ENCODE measurements around the gene ENPP4. TPM values are rescaled to one million over a fixed set of nuclear protein-coding genes. Genes with fewer than 3 reads are reported as not detected.

Gene ENPP4
- total RNA-seq, 1 donor from 2014 or later, result 4.4 TPM

- Histone ChIP-seq H3K27ac (no peak overlapping the region), H3K4me3 (no peak overlapping the region), H3K9me3 (no peaks in the 10 kb centered on the region), H3K36me3 (no peaks in the 10 kb centered on the region), H3K4me1 (no peaks in the 10 kb centered on the region), H3K27me3 (no peaks in the 10 kb centered on the region)
- no peak for DNase-seq (ENCODE audit: extremely low spot score in 2 of 2)
- intact Hi-C loops (cut with DNase I), result loop anchor here (10.0 kb wide), 1 partner anchor 130 kb away; no protein-coding TSS in a partner anchor
- TF ChIP-seq POLR2A (IDR thresholded peaks at IDR 0.05) (no peak), POLR2AphosphoS5 (IDR thresholded peaks at IDR 0.05; ENCODE audit: insufficient read depth in 1 of 2, low read depth in 1 of 2) (no peak), CTCF (IDR thresholded peaks at IDR 0.05) (no peak)
Measured at GRCh38 chr6:46095251-46095650, 34.5 kb upstream of the ENPP4 start.

- Histone ChIP-seq H3K4me3 (no peak overlapping the region), H3K27ac (no peak overlapping the region), H3K9me3 (no peaks in the 10 kb centered on the region), H3K27me3 (no peaks in the 10 kb centered on the region), H3K4me1 (no peaks in the 10 kb centered on the region), H3K36me3 (no peaks in the 10 kb centered on the region)
- DNase-seq (ENCODE audit: extremely low spot score in 2 of 2), result no peak
- intact Hi-C loops (cut with DNase I), result loop anchor here (10.0 kb wide), 1 partner anchor 127 kb away; no protein-coding TSS in a partner anchor
- TF ChIP-seq CTCF (IDR thresholded peaks at IDR 0.05) (no peak), POLR2AphosphoS5 (IDR thresholded peaks at IDR 0.05; ENCODE audit: insufficient read depth in 1 of 2, low read depth in 1 of 2) (no peak), POLR2A (IDR thresholded peaks at IDR 0.05) (no peak)
Measured at GRCh38 chr6:46097366-46097765, 32.4 kb upstream of the ENPP4 start.

GRCh38 chr6:46098678-46099077, 31.1 kb upstream of the ENPP4 start:
- H3K4me3 ChIP-seq, result no peak overlapping the region
- TF ChIP-seq POLR2AphosphoS5 (IDR thresholded peaks at IDR 0.05; ENCODE audit: insufficient read depth in 1 of 2, low read depth in 1 of 2) (no peak), POLR2A (IDR thresholded peaks at IDR 0.05) (no peak), CTCF (IDR thresholded peaks at IDR 0.05) (no peak)
- no peak for DNase-seq (ENCODE audit: extremely low spot score in 2 of 2)
- H3K27ac ChIP-seq, result no peak overlapping the region
- no peaks in the 10 kb centered on the region for H3K36me3 ChIP-seq
- no peaks in the 10 kb centered on the region for H3K9me3 ChIP-seq
- intact Hi-C loops (cut with DNase I), result loop anchor here (10.0 kb wide), 1 partner anchor 126 kb away; no protein-coding TSS in a partner anchor
- H3K27me3 ChIP-seq, result no peaks in the 10 kb centered on the region
- no peaks in the 10 kb centered on the region for H3K4me1 ChIP-seq

GRCh38 chr6:46099952-46100351, 29.8 kb upstream of the ENPP4 start:
- TF ChIP-seq CTCF (IDR thresholded peaks at IDR 0.05), result no peak
- no peaks in the 10 kb centered on the region for H3K9me3 ChIP-seq
- no peaks in the 10 kb centered on the region for H3K27me3 ChIP-seq
- no peak for DNase-seq (ENCODE audit: extremely low spot score in 2 of 2)
- H3K36me3 ChIP-seq, result no peaks in the 10 kb centered on the region
- no peak overlapping the region for H3K27ac ChIP-seq
- H3K4me1 ChIP-seq, result no peaks in the 10 kb centered on the region
- no peak overlapping the region for H3K4me3 ChIP-seq
- intact Hi-C loops (cut with DNase I), result loop anchor here (10.0 kb wide), 1 partner anchor 125 kb away; no protein-coding TSS in a partner anchor

GRCh38 chr6:46102123-46102522, 27.7 kb upstream of the ENPP4 start:
- no peak overlapping the region for H3K4me3 ChIP-seq
- no peaks in the 10 kb centered on the region for H3K36me3 ChIP-seq
- TF ChIP-seq CTCF (IDR thresholded peaks at IDR 0.05) (no peak), POLR2A (IDR thresholded peaks at IDR 0.05) (no peak), POLR2AphosphoS5 (IDR thresholded peaks at IDR 0.05; ENCODE audit: insufficient read depth in 1 of 2, low read depth in 1 of 2) (no peak)
- H3K27me3 ChIP-seq, result no peaks in the 10 kb centered on the region
- no peaks in the 10 kb centered on the region for H3K4me1 ChIP-seq
- H3K27ac ChIP-seq, result no peak overlapping the region
- intact Hi-C loops (cut with DNase I), result no loop called here
- DNase-seq (ENCODE audit: extremely low spot score in 2 of 2), result no peak
- H3K9me3 ChIP-seq, result no peaks in the 10 kb centered on the region
